ENCODE results near the gene KCNH3. TPM values are rescaled to one million over a fixed set of nuclear protein-coding genes. Genes with fewer than 3 reads are reported as not detected.

KCNH3 gene
- total and polyA plus RNA-seq, 10 of the 15 experiments (the other 5 are each of a cell fraction or from before 2014, with no cell fraction given): 0.03 to 0.45 (median 0.08) TPM; not detected in 5

- TF ChIP-seq PRDM15 (CRISPR knock-in tag; IDR thresholded peaks at IDR 0.05) (no peak), HSF1 (IDR thresholded peaks at IDR 0.05; ENCODE audit: low read depth, low read length) (peak; percentile 92), GATAD2B (conservative IDR thresholded peaks at IDR 0.05; ENCODE audit: low read depth) (0 out of 2 replicates have a peak, but pooled peaks have one; percentile 6), YY1 (IDR thresholded peaks at IDR 0.05; ENCODE audit: low read depth, low read length) (peak; percentile 33; the same call in 1 of the 2 replicates), TCF3 (IDR thresholded peaks at IDR 0.05; ENCODE audit: borderline replicate concordance, insufficient read depth, low read depth, low read length) (0 out of 2 replicates have a peak, but pooled peaks have one; percentile 28), RAD21 (IDR thresholded peaks at IDR 0.05; ENCODE audit: insufficient read depth, low read depth, low read length) (peak; percentile 88), NKRF (conservative IDR thresholded peaks at IDR 0.05) (0 out of 2 replicates have a peak, but pooled peaks have one; percentile 22), IKZF2 (IDR thresholded peaks at IDR 0.05) (0 out of 4 replicates have a peak, but pooled peaks of 1 of the 2 experiments have one; percentile 25), ATF2 (IDR thresholded peaks at IDR 0.05; ENCODE audit: low read length) (no peak), CTCF (IDR thresholded peaks at IDR 0.05 in 2 of 3, conservative IDR thresholded peaks at IDR 0.05 in 1 of 3; ENCODE audit: control insufficient read depth in 2 of 3, extremely low read depth in 1 of 3, insufficient read depth in 1 of 3, low read depth in 3 of 3, low read length in 3 of 3) (peak; percentile 89 to 92 (median 90)), CREM (IDR thresholded peaks at IDR 0.05; ENCODE audit: low read depth) (no peak), SMC3 (IDR thresholded peaks at IDR 0.05; ENCODE audit: borderline replicate concordance, low read length) (peak; percentile 71), SP1 (IDR thresholded peaks at IDR 0.05; ENCODE audit: low read depth, low read length) (no peak), TBL1XR1 (IDR thresholded peaks at IDR 0.05; ENCODE audit: low read depth, low read length) (no peak), GABPA (IDR thresholded peaks at IDR 0.05; ENCODE audit: low read depth) (no peak), SREBF1 (IDR thresholded peaks at IDR 0.05; ENCODE audit: low read length) (no peak), HCFC1 (IDR thresholded peaks at IDR 0.05; ENCODE audit: low read length) (no peak)
These were observed 42.0 kb downstream of the KCNH3 start (continued) for GRCh38 chr12:49580572-49581535.
